Lung (tissue), 12 donors: ENCODE measurements around the gene CLCF1. TPM values are rescaled to one million over a fixed set of nuclear protein-coding genes. Genes with fewer than 3 reads are reported as not detected.

Experiments
- ATAC-seq: fragments of 200-7000 bp; cut with Tn5 transposase; one replicate; pipeline ENCODE4 v1.9.1; 2020; ENCODE audit warnings: moderate number of reproducible peaks; ENCODE audit not compliant: insufficient read depth, low FRiP score
- DNase-seq, 3 donors: peaks; one replicate each; pipeline ENCODE4 v3.0.0-alpha.2; 2013 to 2017
- H3K27ac ChIP-seq, 2 donors: one replicate each; pipeline ENCODE4 v1.5.1; 2013; ENCODE audit warnings: mild to moderate bottlenecking in 2 of 2, moderate library complexity in 2 of 2, control low read depth in 1 of 2, inconsistent platforms in 1 of 2, low read depth in 1 of 2, low read length in 1 of 2
- H3K27me3 ChIP-seq, 3 donors: one replicate each; pipeline ENCODE4 v1.5.1; 2013; ENCODE audit warnings: low read length in 2 of 3; ENCODE audit not compliant: control insufficient read depth in 3 of 3, insufficient read depth in 3 of 3
- H3K36me3 ChIP-seq, 4 donors: one replicate each; pipeline ENCODE4 v1.5.1; 2013; ENCODE audit warnings: low read length in 4 of 4, mild to moderate bottlenecking in 1 of 4, moderate library complexity in 1 of 4; ENCODE audit not compliant: control insufficient read depth in 4 of 4, insufficient read depth in 4 of 4
- H3K4me1 ChIP-seq, 5 donors: one replicate each; pipeline ENCODE4 v1.5.1; 2013; ENCODE audit warnings: low read length in 5 of 5, mild to moderate bottlenecking in 2 of 5, moderate library complexity in 1 of 5; ENCODE audit not compliant: control insufficient read depth in 5 of 5, insufficient read depth in 5 of 5
- H3K4me3 ChIP-seq: one replicate; pipeline ENCODE4 v1.5.1; 2013; ENCODE audit warnings: mild to moderate bottlenecking, control low read depth, moderate library complexity
- H3K9ac ChIP-seq, 2 donors: one replicate each; pipeline ENCODE4 v1.5.1; 2013; ENCODE audit warnings: low read length in 2 of 2, control low read depth in 1 of 2; ENCODE audit not compliant: insufficient read depth in 1 of 2
- H3K9me3 ChIP-seq, 4 donors: one replicate each; pipeline ENCODE4 v1.5.1; 2013; ENCODE audit warnings: low read length in 3 of 4, mild to moderate bottlenecking in 1 of 4, moderate library complexity in 1 of 4; ENCODE audit not compliant: control insufficient read depth in 4 of 4, insufficient read depth in 3 of 4
- CTCF ChIP-seq: IDR thresholded peaks from 2 replicates; pipeline ENCODE4 v1.5.1; 2012; ENCODE audit warnings: mild to moderate bottlenecking; ENCODE audit errors: control extremely low read depth, extremely low read depth
- WGBS, 2 donors: extraction: QIAGEN DNeasy Blood & Tissue Kit; methylation state at CpG; one replicate each; pipeline ENCODE4 v1.1.7; 2013; 5-methylcytosine and 5-hydroxymethylcytosine counted together
- polyA plus RNA-seq, 2 donors: library from polyadenylated mRNA; stranded (reverse); fragments of 200-250 nt; gene quantifications; one replicate each; pipeline ENCODE4 v1.2.1, GENCODE V29; 2013
- total RNA-seq, 2 donors: library from RNA; depleted of rRNA in 1 of 2; stranded (reverse); fragments of >200 nt in 1 of 2; gene quantifications; one replicate each; pipeline ENCODE4 v1.2.1, GENCODE V29; 2014 to 2021
- donor health status: control.
- donor health status: control.
- donor health status: Bipolar disorder and iron deficiency.
- donor health status: healthy.
- donor health status: DM: yes; HTN: yes; CAD: no.

Gene CLCF1
- total and polyA plus RNA-seq, 4 donors, result 3.5 to 10.0 (median 8.7) TPM

GRCh38 chr11:67372321-67372992 is 941 bp downstream of the CLCF1 start:
- Histone ChIP-seq H3K36me3 (no peaks in the 10 kb centered on the region), H3K9me3 (no peaks in the 10 kb centered on the region), H3K27me3 (peaks cover 0 to 7% (median 0%) of the 10 kb centered on the region in 3 donors), H3K27ac (peak overlapping the region; percentile 93 to 98), H3K4me3 (peak overlapping the region; percentile 49), H3K4me1 (peaks cover 5 to 62% (median 26%) of the 10 kb centered on the region in 5 donors), H3K9ac (no peak overlapping the region)
- ATAC-seq (peak; percentile 4), DNase-seq (peak; percentile 71 to 86 (median 82))
- WGBS, 2 donors, result 1 to 2% methylated on average over 17 to 78 of the region's 78 CpGs
- TF ChIP-seq CTCF, result no peak

- DNase-seq, result no peak
- H3K27ac ChIP-seq, result peak overlapping the region in 1 of 2 donors; percentile 76
Measured at GRCh38 chr11:67371911-67372320, 1.5 kb downstream of the CLCF1 start.

GRCh38 chr11:67371189-67371910 is 2.0 kb downstream of the CLCF1 start:
- TF ChIP-seq CTCF, result peak; percentile 3
- peaks cover 14 to 74% (median 37%) of the 10 kb centered on the region in 5 donors for H3K4me1 ChIP-seq
- no peak for ATAC-seq

More at GRCh38 chr11:67371911-67372320, 1.5 kb downstream of the CLCF1 start:
- H3K9me3 ChIP-seq, result no peaks in the 10 kb centered on the region
- H3K4me3 ChIP-seq, result peak overlapping the region; percentile 16
- H3K36me3 ChIP-seq, result no peaks in the 10 kb centered on the region
- H3K27me3 ChIP-seq, result peaks cover 0 to 7% (median 0%) of the 10 kb centered on the region in 3 donors
- peaks cover 9 to 68% (median 32%) of the 10 kb centered on the region in 5 donors for H3K4me1 ChIP-seq
- no peak for ATAC-seq
- no peak overlapping the region for H3K9ac ChIP-seq
- no peak for TF ChIP-seq CTCF
- WGBS, 2 donors, result 12 to 17% methylated on average over 16 of the region's 16 CpGs

More at GRCh38 chr11:67371189-67371910, 2.0 kb downstream of the CLCF1 start:
- 29 to 33% methylated on average over 8 of the region's 8 CpGs for WGBS, 2 donors
- no peaks in the 10 kb centered on the region for H3K36me3 ChIP-seq
- H3K4me3 ChIP-seq, result no peak overlapping the region
- peak overlapping the region in 1 of 2 donors; percentile 64 for H3K9ac ChIP-seq
- H3K27me3 ChIP-seq, result peaks cover 0 to 6% (median 0%) of the 10 kb centered on the region in 3 donors
- peak overlapping the region in 1 of 2 donors; percentile 76 for H3K27ac ChIP-seq
- peak; percentile 59 to 68 (median 62) for DNase-seq
- H3K9me3 ChIP-seq, result no peaks in the 10 kb centered on the region
